NCI-H526 treated with DMSO at 0.1 percent for 48 hours (cell line): ENCODE results near the gene YTHDC1.
"Not testable (repeated sequence)": the region's sequence is repeated elsewhere in the genome, so short reads cannot be mapped to it uniquely, and the experiment has no call there.

Source experiments
- DNase-seq: peaks from one replicate; lab custom pipeline; 2025; lab: John Stamatoyannopoulos, UW

Gene YTHDC1

GRCh38 chr4:68349649-68350360 lies at the start of gene YTHDC1:
Gene YTHDC1 (minus strand): TSS chr4:68350090. CDS start chr4:68349753, 337 bp downstream.
- DNase-seq, result peak; percentile 87

GRCh38 chr4:68399306-68399705 lies 49.4 kb upstream of the YTHDC1 start:
- DNase-seq, result no peak

GRCh38 chr4:68396756-68397155 lies 46.9 kb upstream of the YTHDC1 start:
- DNase-seq, result no peak

GRCh38 chr4:68391436-68391835 lies 41.5 kb upstream of the YTHDC1 start:
- no peak for DNase-seq

GRCh38 chr4:68390205-68390935 lies 40.5 kb upstream of the YTHDC1 start:
- no peak for DNase-seq

GRCh38 chr4:68389386-68389913 lies 39.6 kb upstream of the YTHDC1 start:
- not testable (repeated sequence) for DNase-seq

GRCh38 chr4:68388347-68388865 lies 38.5 kb upstream of the YTHDC1 start:
- DNase-seq, result no peak

GRCh38 chr4:68385267-68385666 lies 35.4 kb upstream of the YTHDC1 start:
- no peak for DNase-seq

- DNase-seq, result no peak
Observed at GRCh38 chr4:68383115-68383514, 33.2 kb upstream of the YTHDC1 start.

- no peak for DNase-seq
Observed at GRCh38 chr4:68378226-68378625, 28.3 kb upstream of the YTHDC1 start.

- DNase-seq, result peak; percentile 58
Observed at GRCh38 chr4:68375667-68376559, 26.0 kb upstream of the YTHDC1 start.

- no peak for DNase-seq
Observed at GRCh38 chr4:68373513-68373912, 23.6 kb upstream of the YTHDC1 start.

GRCh38 chr4:68372588-68372987 lies 22.7 kb upstream of the YTHDC1 start:
- no peak for DNase-seq

GRCh38 chr4:68369142-68369805 lies 19.4 kb upstream of the YTHDC1 start:
- DNase-seq, result no peak

GRCh38 chr4:68368691-68369131 lies 18.8 kb upstream of the YTHDC1 start:
- no peak for DNase-seq

GRCh38 chr4:68367835-68368234 lies 17.9 kb upstream of the YTHDC1 start:
- no peak for DNase-seq

GRCh38 chr4:68366600-68366999 lies 16.7 kb upstream of the YTHDC1 start:
- no peak for DNase-seq

GRCh38 chr4:68365068-68365467 lies 15.2 kb upstream of the YTHDC1 start:
- no peak for DNase-seq

GRCh38 chr4:68361146-68361589 lies 11.3 kb upstream of the YTHDC1 start:
- DNase-seq, result no peak

GRCh38 chr4:68360231-68360968 lies 10.5 kb upstream of the YTHDC1 start:
- DNase-seq, result no peak

GRCh38 chr4:68359508-68359907 lies 9.6 kb upstream of the YTHDC1 start:
- DNase-seq, result no peak
